Endodermal cell (in vitro differentiated cells): ENCODE results near the gene HERPUD1. TPM values are rescaled to one million over a fixed set of nuclear protein-coding genes. Genes with fewer than 3 reads are reported as not detected.

Experiments
- DNase-seq: peaks from one replicate; pipeline ENCODE4 v3.0.0-alpha.2; 2017
- H3K27ac ChIP-seq: 2 replicates; pipeline ENCODE4 v1.5.1; 2013; ENCODE audit warnings: mild to moderate bottlenecking, low read depth, low read length, moderate library complexity
- H3K27me3 ChIP-seq: 2 replicates; pipeline ENCODE4 v1.6.1; 2013; ENCODE audit warnings: mild to moderate bottlenecking, low read length, moderate library complexity; ENCODE audit not compliant: insufficient read depth, control insufficient read depth, poor library complexity, severe bottlenecking
- H3K36me3 ChIP-seq: 2 replicates; pipeline ENCODE4 v1.7.0; 2013; ENCODE audit warnings: mild to moderate bottlenecking, low read length, moderate library complexity; ENCODE audit not compliant: control insufficient read depth, insufficient read depth
- H3K4me1 ChIP-seq: one replicate; pipeline ENCODE4 v1.7.0; 2013; ENCODE audit warnings: low read length; ENCODE audit not compliant: control insufficient read depth, insufficient read depth
- H3K4me3 ChIP-seq: 2 replicates; pipeline ENCODE4 v1.5.1; 2013; ENCODE audit warnings: mild to moderate bottlenecking, low read length, moderate library complexity
- H3K9ac ChIP-seq: 2 replicates; pipeline ENCODE4 v1.6.1; 2013; ENCODE audit warnings: mild to moderate bottlenecking, low read length, moderate library complexity; ENCODE audit not compliant: poor library complexity, severe bottlenecking; ENCODE audit errors: extremely low read depth
- H3K9me3 ChIP-seq: 2 replicates; pipeline ENCODE4 v1.6.1; 2013; ENCODE audit warnings: mild to moderate bottlenecking, low read length, moderate library complexity; ENCODE audit not compliant: control insufficient read depth
- H3K27ac Mint-ChIP-seq: 2 replicates; pipeline ENCODE4 v1.8.0; 2020; ENCODE audit warnings: mixed read lengths
- H3K27me3 Mint-ChIP-seq: 2 replicates; pipeline ENCODE4 v1.8.0; 2021; ENCODE audit warnings: mild to moderate bottlenecking, mixed read lengths; ENCODE audit not compliant: insufficient read depth
- H3K36me3 Mint-ChIP-seq: 2 replicates; pipeline ENCODE4 v1.8.0; 2020; ENCODE audit warnings: low read depth, mixed read lengths
- H3K4me1 Mint-ChIP-seq: 2 replicates; pipeline ENCODE4 v1.8.0; 2020; ENCODE audit warnings: mixed read lengths
- H3K4me3 Mint-ChIP-seq: 2 replicates; pipeline ENCODE4 v1.8.0; 2020; ENCODE audit warnings: mild to moderate bottlenecking, moderate library complexity, mixed read lengths
- H3K9me3 Mint-ChIP-seq: 2 replicates; pipeline ENCODE4 v1.8.0; 2020; ENCODE audit warnings: mild to moderate bottlenecking, mixed read lengths
- CTCF ChIP-seq: fragments of 200-600 bp; sonication (generic); conservative IDR thresholded peaks from 2 replicates; pipeline ENCODE4 v1.5.0; 2021; ENCODE audit warnings: antibody characterized with exemption, mild to moderate bottlenecking
- WGBS, 2 experiments: methylation state at CpG; one replicate each; pipeline versions ENCODE4 v1.1.5 to v1.1.7; 2013; ENCODE audit warnings: missing lambda C conversion rate in 2 of 2, mixed read lengths in 1 of 2; ENCODE audit not compliant: insufficient coverage in 1 of 2, insufficient read length in 1 of 2; 5-methylcytosine and 5-hydroxymethylcytosine counted together
- total RNA-seq, 2 donors: library from RNA; stranded (reverse); fragmentation: NEBNext Ultra II Directional in 1 of 2; extraction: Animal tissue kit (Norgen Biotek cat#: 25700) in 1 of 2; gene quantifications; 2 replicates in 1 of 2; 3 replicates in 1 of 2; pipeline ENCODE4 v1.2.1, GENCODE V29; 2021

Gene HERPUD1
- total RNA-seq, 2 donors from 2014 or later: 21.5 to 40.6 TPM

GRCh38 chr16:56987692-56988091 is 55.8 kb downstream of the HERPUD1 start:
- H3K9me3 Mint-ChIP-seq: no peaks in the 10 kb centered on the region
- H3K27me3 Mint-ChIP-seq: peaks cover 59% of the 10 kb centered on the region
- H3K27ac Mint-ChIP-seq: no peak overlapping the region
- peaks cover 6% of the 10 kb centered on the region for H3K4me1 Mint-ChIP-seq
- H3K36me3 Mint-ChIP-seq: no peaks in the 10 kb centered on the region
- Histone ChIP-seq H3K27ac (no peak overlapping the region), H3K4me3 (no peak overlapping the region), H3K4me1 (no peaks in the 10 kb centered on the region), H3K9me3 (no peaks in the 10 kb centered on the region), H3K36me3 (no peaks in the 10 kb centered on the region), H3K9ac (no peak overlapping the region), H3K27me3 (peaks cover 42% of the 10 kb centered on the region)
- no peak overlapping the region for H3K4me3 Mint-ChIP-seq
- TF ChIP-seq CTCF: no peak
- WGBS, 2 experiments: 90 to 100% methylated on average over 1 to 2 of the region's 2 CpGs
- no peak for DNase-seq

DNA sequence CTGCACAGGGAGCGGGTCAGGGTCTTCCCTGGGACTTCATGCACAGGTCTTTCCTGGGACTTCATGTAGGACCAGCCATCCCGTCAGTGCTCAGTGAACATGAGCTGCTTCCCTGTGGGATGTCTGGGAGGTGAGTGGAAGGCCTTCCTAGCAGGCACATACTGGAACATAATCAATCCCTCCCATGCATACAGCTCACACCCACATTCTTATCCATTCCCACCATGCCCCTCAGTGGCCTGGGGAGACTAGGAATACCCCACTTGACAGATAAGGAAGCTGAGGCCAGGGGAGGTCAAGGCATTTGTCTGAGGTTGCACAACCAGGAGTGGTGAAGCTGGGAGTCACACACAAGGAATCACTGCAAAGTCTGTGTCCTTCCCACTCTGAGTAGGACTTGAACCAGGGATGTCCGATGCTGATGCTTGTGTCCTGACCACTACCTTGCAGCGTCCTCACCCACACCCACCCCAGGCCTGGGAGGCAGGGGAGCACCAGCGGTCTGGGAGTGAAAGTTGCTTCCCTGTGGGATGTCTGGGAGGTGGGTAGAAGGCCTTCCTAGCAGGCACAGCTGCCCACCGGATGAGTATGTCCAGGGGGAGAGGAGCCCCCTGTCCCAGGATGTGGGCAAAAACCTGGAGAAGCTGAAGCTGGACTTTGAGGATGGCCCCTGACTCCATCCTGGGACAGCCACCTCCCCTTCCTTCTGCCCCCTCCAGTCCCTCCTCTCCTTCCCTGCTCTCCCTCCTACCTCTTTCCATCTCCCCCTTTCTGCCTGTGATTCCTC is 56.4 kb downstream of the HERPUD1 start:
- no peaks in the 10 kb centered on the region for H3K9me3 Mint-ChIP-seq
- WGBS, 2 experiments: 82 to 100% methylated on average over 1 to 6 of the region's 6 CpGs
- DNase-seq: no peak
- no peak overlapping the region for H3K4me3 ChIP-seq
- no peak overlapping the region for H3K27ac Mint-ChIP-seq
- H3K27ac ChIP-seq: no peak overlapping the region
- peaks cover 56% of the 10 kb centered on the region for H3K27me3 Mint-ChIP-seq
- H3K9ac ChIP-seq: no peak overlapping the region
- no peak for TF ChIP-seq CTCF
- H3K4me1 Mint-ChIP-seq: peaks cover 4% of the 10 kb centered on the region
- H3K27me3 ChIP-seq: peaks cover 42% of the 10 kb centered on the region
- H3K36me3 Mint-ChIP-seq: no peaks in the 10 kb centered on the region
- H3K36me3 ChIP-seq: no peaks in the 10 kb centered on the region
- H3K4me1 ChIP-seq: no peaks in the 10 kb centered on the region
- H3K9me3 ChIP-seq: no peaks in the 10 kb centered on the region
- peak overlapping the region; percentile 73 for H3K4me3 Mint-ChIP-seq

DNA sequence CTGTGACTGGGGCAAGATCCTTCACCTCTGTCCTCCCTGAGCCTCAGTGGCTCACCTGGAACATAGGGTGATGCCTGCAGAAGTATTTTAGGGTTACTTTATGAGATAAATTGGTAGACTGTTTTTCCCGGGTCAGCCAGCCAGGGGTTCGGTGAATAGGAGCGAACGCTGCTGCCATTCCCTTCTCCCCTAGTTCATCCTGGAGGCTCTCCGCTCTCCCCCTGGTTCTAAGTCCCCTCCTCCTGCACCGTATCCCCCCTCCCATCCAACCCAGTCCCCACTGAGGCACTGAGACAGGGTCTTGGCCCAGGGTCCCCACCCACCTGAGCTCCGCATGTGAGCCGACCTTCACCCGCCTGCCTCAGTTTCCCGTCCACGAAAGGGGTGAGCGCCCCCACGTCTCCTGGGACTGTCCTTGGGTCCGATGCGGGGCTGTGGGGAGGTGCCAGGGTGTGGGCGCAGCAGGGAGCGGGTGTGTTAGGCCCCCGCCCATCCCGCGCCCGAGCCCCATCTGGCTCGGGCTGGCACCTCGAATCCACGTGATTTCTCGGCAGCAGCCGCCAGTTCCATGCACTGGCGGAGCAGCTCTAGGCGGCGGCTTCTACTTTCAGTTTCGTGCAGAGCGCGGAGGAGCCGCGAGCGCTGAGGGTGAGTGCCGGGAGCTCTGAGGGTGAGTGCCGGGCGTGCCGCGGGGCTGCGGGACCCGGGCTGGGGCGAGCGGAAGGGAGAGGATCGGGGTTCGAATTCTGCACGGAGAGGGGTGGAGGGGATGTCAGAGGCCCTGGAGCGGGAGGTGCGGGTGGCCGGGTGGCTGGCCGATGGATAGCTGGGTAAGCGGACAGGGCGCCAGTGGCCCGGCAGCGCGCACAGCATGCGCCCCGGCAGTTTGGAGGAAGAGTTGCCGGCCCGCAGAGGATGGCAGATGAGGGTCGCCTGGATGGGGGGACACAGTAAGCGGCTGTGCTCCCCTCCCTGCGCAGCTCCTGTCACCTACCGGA is 57.3 kb downstream of the HERPUD1 start, which contains the start of gene NLRC5:
NLRC5 (plus strand) TSS at position 610 of the 998 bp plus-strand sequence. CDS start 31,156 bp downstream, outside the sequence.
- Mint-ChIP-seq H3K9me3 (no peaks in the 10 kb centered on the region), H3K27me3 (peaks cover 58% of the 10 kb centered on the region), H3K27ac (no peak within 1 kb of the TSS), H3K4me3 (peak within 1 kb of the TSS; percentile 73), H3K4me1 (no peaks in the 10 kb centered on the region), H3K36me3 (no peaks in the 10 kb centered on the region)
- peak; percentile 86 for DNase-seq
- Histone ChIP-seq H3K27me3 (peaks cover 44% of the 10 kb centered on the region), H3K4me3 (peak within 1 kb of the TSS; percentile 75), H3K9me3 (no peaks in the 10 kb centered on the region), H3K27ac (no peak within 1 kb of the TSS), H3K36me3 (no peaks in the 10 kb centered on the region), H3K4me1 (no peaks in the 10 kb centered on the region), H3K9ac (no peak within 1 kb of the TSS)
- 8 to 12% methylated on average over 28 to 64 of the region's 64 CpGs for WGBS, 2 experiments
- no peak for TF ChIP-seq CTCF
